ENCODE data around the gene LAMB4.

LAMB4 gene

GRCh38 chr7:108130261-108130660, at the start of gene LAMB4:
Gene LAMB4, minus strand, starts transcription at chr7:108130361. Its CDS starts 7,197 bp downstream, at chr7:108123164.
- no peak within 1 kb of the TSS for H3K27ac Mint-ChIP-seq
- no peaks in the 10 kb centered on the region for H3K9me3 Mint-ChIP-seq
- no peak within 1 kb of the TSS for H3K4me3 Mint-ChIP-seq
- peaks cover 4% of the 10 kb centered on the region for H3K4me1 Mint-ChIP-seq (ENCODE audit: low read depth)
- H3K27me3 Mint-ChIP-seq (ENCODE audit: low read depth) = peaks cover 43% of the 10 kb centered on the region
- H3K36me3 Mint-ChIP-seq (ENCODE audit: low read depth) = no peaks in the 10 kb centered on the region

- peaks cover 6% of the 10 kb centered on the region for H3K27me3 Mint-ChIP-seq (ENCODE audit: low read depth)
- no peak overlapping the region for H3K27ac Mint-ChIP-seq
- no peaks in the 10 kb centered on the region for H3K4me1 Mint-ChIP-seq (ENCODE audit: low read depth)
- no peaks in the 10 kb centered on the region for H3K9me3 Mint-ChIP-seq
- no peaks in the 10 kb centered on the region for H3K36me3 Mint-ChIP-seq (ENCODE audit: low read depth)
- no peak overlapping the region for H3K4me3 Mint-ChIP-seq
Measured at GRCh38 chr7:108178398-108178797, 48.2 kb upstream of the LAMB4 start.

- H3K9me3 Mint-ChIP-seq = no peaks in the 10 kb centered on the region
- no peaks in the 10 kb centered on the region for H3K36me3 Mint-ChIP-seq (ENCODE audit: low read depth)
- no peak overlapping the region for H3K4me3 Mint-ChIP-seq
- peaks cover 6% of the 10 kb centered on the region for H3K27me3 Mint-ChIP-seq (ENCODE audit: low read depth)
- no peak overlapping the region for H3K27ac Mint-ChIP-seq
- H3K4me1 Mint-ChIP-seq (ENCODE audit: low read depth) = no peaks in the 10 kb centered on the region
Measured at GRCh38 chr7:108171164-108171563, 41.0 kb upstream of the LAMB4 start.

GRCh38 chr7:108170251-108170650, 40.1 kb upstream of the LAMB4 start:
- H3K27me3 Mint-ChIP-seq (ENCODE audit: low read depth) = peaks cover 6% of the 10 kb centered on the region
- H3K4me3 Mint-ChIP-seq = no peak overlapping the region
- no peaks in the 10 kb centered on the region for H3K9me3 Mint-ChIP-seq
- no peaks in the 10 kb centered on the region for H3K36me3 Mint-ChIP-seq (ENCODE audit: low read depth)
- H3K4me1 Mint-ChIP-seq (ENCODE audit: low read depth) = no peaks in the 10 kb centered on the region
- no peak overlapping the region for H3K27ac Mint-ChIP-seq

GRCh38 chr7:108167460-108167859, 37.3 kb upstream of the LAMB4 start:
- H3K9me3 Mint-ChIP-seq = no peaks in the 10 kb centered on the region
- no peak overlapping the region for H3K4me3 Mint-ChIP-seq
- H3K36me3 Mint-ChIP-seq (ENCODE audit: low read depth) = no peaks in the 10 kb centered on the region
- H3K27ac Mint-ChIP-seq = no peak overlapping the region
- H3K4me1 Mint-ChIP-seq (ENCODE audit: low read depth) = no peaks in the 10 kb centered on the region
- H3K27me3 Mint-ChIP-seq (ENCODE audit: low read depth) = no peaks in the 10 kb centered on the region

GRCh38 chr7:108166687-108167086, 36.5 kb upstream of the LAMB4 start:
- peaks cover under 1% of the 10 kb centered on the region for H3K27me3 Mint-ChIP-seq (ENCODE audit: low read depth)
- H3K27ac Mint-ChIP-seq = no peak overlapping the region
- H3K4me3 Mint-ChIP-seq = no peak overlapping the region
- H3K4me1 Mint-ChIP-seq (ENCODE audit: low read depth) = no peaks in the 10 kb centered on the region
- H3K36me3 Mint-ChIP-seq (ENCODE audit: low read depth) = no peaks in the 10 kb centered on the region
- H3K9me3 Mint-ChIP-seq = no peaks in the 10 kb centered on the region

- Mint-ChIP-seq H3K4me3 (no peak overlapping the region), H3K27me3 (ENCODE audit: low read depth) (peaks cover 4% of the 10 kb centered on the region), H3K36me3 (ENCODE audit: low read depth) (no peaks in the 10 kb centered on the region), H3K4me1 (ENCODE audit: low read depth) (no peaks in the 10 kb centered on the region), H3K9me3 (no peaks in the 10 kb centered on the region), H3K27ac (no peak overlapping the region)
Measured at GRCh38 chr7:108165723-108166122, 35.6 kb upstream of the LAMB4 start.

- Mint-ChIP-seq H3K27ac (no peak overlapping the region), H3K4me1 (ENCODE audit: low read depth) (no peaks in the 10 kb centered on the region), H3K9me3 (no peaks in the 10 kb centered on the region), H3K36me3 (ENCODE audit: low read depth) (no peaks in the 10 kb centered on the region), H3K27me3 (ENCODE audit: low read depth) (peaks cover 4% of the 10 kb centered on the region), H3K4me3 (no peak overlapping the region)
Measured at GRCh38 chr7:108164946-108165345, 34.8 kb upstream of the LAMB4 start.

- H3K36me3 Mint-ChIP-seq (ENCODE audit: low read depth) = no peaks in the 10 kb centered on the region
- peaks cover 4% of the 10 kb centered on the region for H3K27me3 Mint-ChIP-seq (ENCODE audit: low read depth)
- H3K27ac Mint-ChIP-seq = no peak overlapping the region
- H3K9me3 Mint-ChIP-seq = no peaks in the 10 kb centered on the region
- H3K4me3 Mint-ChIP-seq = no peak overlapping the region
- no peaks in the 10 kb centered on the region for H3K4me1 Mint-ChIP-seq (ENCODE audit: low read depth)
Measured at GRCh38 chr7:108164342-108164741, 34.2 kb upstream of the LAMB4 start.

- Mint-ChIP-seq H3K27ac (no peak overlapping the region), H3K27me3 (ENCODE audit: low read depth) (peaks cover 17% of the 10 kb centered on the region), H3K4me3 (no peak overlapping the region), H3K4me1 (ENCODE audit: low read depth) (no peaks in the 10 kb centered on the region), H3K36me3 (ENCODE audit: low read depth) (no peaks in the 10 kb centered on the region), H3K9me3 (no peaks in the 10 kb centered on the region)
Measured at GRCh38 chr7:108158776-108159175, 28.6 kb upstream of the LAMB4 start.

GRCh38 chr7:108157606-108158335, 27.6 kb upstream of the LAMB4 start:
- no peaks in the 10 kb centered on the region for H3K9me3 Mint-ChIP-seq
- H3K27ac Mint-ChIP-seq = no peak overlapping the region
- no peaks in the 10 kb centered on the region for H3K36me3 Mint-ChIP-seq (ENCODE audit: low read depth)

GRCh38 chr7:108156897-108157605, 26.9 kb upstream of the LAMB4 start:
- no peaks in the 10 kb centered on the region for H3K36me3 Mint-ChIP-seq (ENCODE audit: low read depth)
- no peak overlapping the region for H3K4me3 Mint-ChIP-seq
- H3K4me1 Mint-ChIP-seq (ENCODE audit: low read depth) = no peaks in the 10 kb centered on the region
- H3K27me3 Mint-ChIP-seq (ENCODE audit: low read depth) = peaks cover 25% of the 10 kb centered on the region
- H3K9me3 Mint-ChIP-seq = no peaks in the 10 kb centered on the region
- H3K27ac Mint-ChIP-seq = no peak overlapping the region

More at GRCh38 chr7:108157606-108158335, 27.6 kb upstream of the LAMB4 start:
- Mint-ChIP-seq H3K27me3 (ENCODE audit: low read depth) (peaks cover 18% of the 10 kb centered on the region), H3K4me1 (ENCODE audit: low read depth) (no peaks in the 10 kb centered on the region), H3K4me3 (no peak overlapping the region)

- Mint-ChIP-seq H3K4me3 (no peak overlapping the region), H3K27ac (no peak overlapping the region), H3K27me3 (ENCODE audit: low read depth) (peaks cover 35% of the 10 kb centered on the region), H3K36me3 (ENCODE audit: low read depth) (no peaks in the 10 kb centered on the region), H3K9me3 (no peaks in the 10 kb centered on the region), H3K4me1 (ENCODE audit: low read depth) (no peaks in the 10 kb centered on the region)
Measured at GRCh38 chr7:108152198-108152597, 22.0 kb upstream of the LAMB4 start.

- Mint-ChIP-seq H3K27me3 (ENCODE audit: low read depth) (peaks cover 39% of the 10 kb centered on the region), H3K27ac (no peak overlapping the region), H3K4me3 (no peak overlapping the region), H3K9me3 (no peaks in the 10 kb centered on the region), H3K4me1 (ENCODE audit: low read depth) (no peaks in the 10 kb centered on the region), H3K36me3 (ENCODE audit: low read depth) (no peaks in the 10 kb centered on the region)
Measured at GRCh38 chr7:108149908-108150307, 19.7 kb upstream of the LAMB4 start.

- no peak overlapping the region for H3K27ac Mint-ChIP-seq
- H3K4me3 Mint-ChIP-seq = no peak overlapping the region
- peaks cover 35% of the 10 kb centered on the region for H3K27me3 Mint-ChIP-seq (ENCODE audit: low read depth)
- H3K36me3 Mint-ChIP-seq (ENCODE audit: low read depth) = no peaks in the 10 kb centered on the region
- H3K9me3 Mint-ChIP-seq = no peaks in the 10 kb centered on the region
- no peaks in the 10 kb centered on the region for H3K4me1 Mint-ChIP-seq (ENCODE audit: low read depth)
Measured at GRCh38 chr7:108149119-108149518, 19.0 kb upstream of the LAMB4 start.
